Panc1 (cell line): Measurements from ENCODE around the gene DEFB119. TPM values are rescaled to one million over a fixed set of nuclear protein-coding genes. Genes with fewer than 3 reads are reported as not detected.

Experiments
- ATAC-seq: fragments of 200-7000 bp; cut with Tn5 transposase; 2 replicates; pipeline ENCODE4 v1.9.1; 2020; ENCODE audit warnings: mild to moderate bottlenecking, moderate library complexity
- BruUV-seq: library from RNA; stranded (reverse); fragments of 400-500 nt; replicated peaks from 2 replicates; lab custom pipeline; 2021; lab: Mats Ljungman, UMichigan
- CTCF ChIA-PET: fragments of 300-600 bp; sonication (Branson Sonifier 250); formaldehyde crosslinking; loops from one replicate; lab custom pipeline; 2022; ENCODE audit warnings: antibody characterized with exemption; lab: Charles Lee
- POLR2A ChIA-PET: fragments of 300-600 bp; sonication (Branson Sonifier 250); formaldehyde crosslinking; loops from one replicate; lab custom pipeline; 2022; ENCODE audit warnings: antibody characterized with exemption; lab: Charles Lee
- DNase-seq: peaks from one replicate; pipeline ENCODE4 v3.0.0-alpha.2; 2010; ENCODE audit warnings: low read depth, low spot score
- H3K27ac ChIP-seq: 2 replicates; pipeline ENCODE4 v1.5.1; 2011; ENCODE audit warnings: mild to moderate bottlenecking, low read length, inconsistent platforms
- H3K27me3 ChIP-seq: fragments of 200-500 bp; sonication (Bioruptor generic); 2 replicates; pipeline ENCODE4 v1.6.0; 2014; ENCODE audit warnings: low read length, inconsistent platforms; ENCODE audit not compliant: control insufficient read depth, insufficient read depth
- H3K36me3 ChIP-seq: fragments of 200-500 bp; sonication (Bioruptor generic); 2 replicates; pipeline ENCODE4 v1.5.1; 2014; ENCODE audit warnings: inconsistent platforms, mild to moderate bottlenecking, low read length, moderate library complexity; ENCODE audit not compliant: control insufficient read depth, insufficient read depth
- H3K4me1 ChIP-seq: 2 replicates; pipeline ENCODE4 v1.5.1; 2011; ENCODE audit warnings: inconsistent platforms, mild to moderate bottlenecking, low read length, moderate library complexity; ENCODE audit not compliant: control insufficient read depth, insufficient read depth
- H3K4me3 ChIP-seq, 2 experiments: 2 replicates each; pipeline ENCODE4 v1.5.1; 2011 to 2012; ENCODE audit warnings: low read depth in 2 of 2, low read length in 2 of 2, mild to moderate bottlenecking in 2 of 2, inconsistent platforms in 1 of 2, moderate library complexity in 1 of 2
- H3K9me3 ChIP-seq: fragments of 200-500 bp; sonication (Bioruptor generic); 2 replicates; pipeline ENCODE4 v1.5.1; 2014; ENCODE audit warnings: low read depth, mild to moderate bottlenecking, inconsistent platforms, low read length, moderate library complexity; ENCODE audit not compliant: control insufficient read depth, insufficient read depth
- POLR2AphosphoS5 ChIP-seq: IDR thresholded peaks from 2 replicates; pipeline ENCODE4 v1.6.1; 2012; ENCODE audit warnings: mild to moderate bottlenecking, low read depth, low read length, moderate library complexity
- REST ChIP-seq, 2 experiments: IDR thresholded peaks; 2 replicates each; pipeline ENCODE4 v1.6.1; 2011 to 2012; ENCODE audit warnings: low read depth in 2 of 2, control low read depth in 1 of 2, low read length in 1 of 2, mild to moderate bottlenecking in 1 of 2, moderate library complexity in 1 of 2; ENCODE audit not compliant: insufficient read depth in 1 of 2
- SIN3A ChIP-seq: IDR thresholded peaks from 2 replicates; pipeline ENCODE4 v1.6.1; 2012; ENCODE audit warnings: low read depth, mild to moderate bottlenecking, low read length, moderate library complexity, borderline replicate concordance; ENCODE audit not compliant: insufficient read depth
- TCF7L2 ChIP-seq: IDR thresholded peaks from 2 replicates; pipeline ENCODE4 v1.6.1; 2011; ENCODE audit warnings: mild to moderate bottlenecking, low read depth, low read length, inconsistent platforms
- in situ Hi-C: cut with HindIII; loops from 2 replicates; pipeline ENCODE4 v1.10.0; 2016; ENCODE audit warnings: low sequenced_read_pairs, low pct_unique_long_range_greater_than_20kb
- intact Hi-C: fragments of 100-400 bp; cut with micrococcal nuclease; formaldehyde crosslinking; loops from one replicate; pipeline ENCODE4 v1.10.0; 2022; ENCODE audit not compliant: unreplicated experiment
- total RNA-seq: library from RNA; stranded (reverse); gene quantifications from one replicate; pipeline ENCODE4 v1.2.1, GENCODE V29; 2021; ENCODE audit not compliant: unreplicated experiment
- TF ChIP-seq, protein P1 (sequence below): fragments of 450-650 bp; IDR thresholded peaks from 2 replicates; pipeline ENCODE4 v1.5.1; 2017; ENCODE audit warnings: mild to moderate bottlenecking

The DEFB119 gene
- total RNA-seq, 1 experiment from 2014 or later = not detected

GRCh38 chr20:31330893-31331292, 59.5 kb downstream of the DEFB119 start:
- BruUV-seq = no TSS peak
- H3K27me3 ChIP-seq = peaks cover 7% of the 10 kb centered on the region
- ChIA-PET POLR2A (no interaction called here), CTCF (no interaction called here)
- DNase-seq (no peak), ATAC-seq (no peak)
- no peaks in the 10 kb centered on the region for H3K36me3 ChIP-seq
- TF ChIP-seq TCF7L2 (no peak), POLR2AphosphoS5 (no peak), REST (IDR thresholded peaks at IDR 0.05; ENCODE audit: insufficient read depth in 1 of 2, low read depth in 2 of 2, low read length in 1 of 2) (no peak), SIN3A (no peak)
- TF ChIP-seq, protein P1, sequence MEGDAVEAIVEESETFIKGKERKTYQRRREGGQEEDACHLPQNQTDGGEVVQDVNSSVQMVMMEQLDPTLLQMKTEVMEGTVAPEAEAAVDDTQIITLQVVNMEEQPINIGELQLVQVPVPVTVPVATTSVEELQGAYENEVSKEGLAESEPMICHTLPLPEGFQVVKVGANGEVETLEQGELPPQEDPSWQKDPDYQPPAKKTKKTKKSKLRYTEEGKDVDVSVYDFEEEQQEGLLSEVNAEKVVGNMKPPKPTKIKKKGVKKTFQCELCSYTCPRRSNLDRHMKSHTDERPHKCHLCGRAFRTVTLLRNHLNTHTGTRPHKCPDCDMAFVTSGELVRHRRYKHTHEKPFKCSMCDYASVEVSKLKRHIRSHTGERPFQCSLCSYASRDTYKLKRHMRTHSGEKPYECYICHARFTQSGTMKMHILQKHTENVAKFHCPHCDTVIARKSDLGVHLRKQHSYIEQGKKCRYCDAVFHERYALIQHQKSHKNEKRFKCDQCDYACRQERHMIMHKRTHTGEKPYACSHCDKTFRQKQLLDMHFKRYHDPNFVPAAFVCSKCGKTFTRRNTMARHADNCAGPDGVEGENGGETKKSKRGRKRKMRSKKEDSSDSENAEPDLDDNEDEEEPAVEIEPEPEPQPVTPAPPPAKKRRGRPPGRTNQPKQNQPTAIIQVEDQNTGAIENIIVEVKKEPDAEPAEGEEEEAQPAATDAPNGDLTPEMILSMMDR = no peak
- intact Hi-C loops (no loop called here), in situ Hi-C loops (no loop called here)
- no peak overlapping the region for H3K4me3 ChIP-seq
- H3K4me1 ChIP-seq = no peaks in the 10 kb centered on the region
- no peak overlapping the region for H3K27ac ChIP-seq
- H3K9me3 ChIP-seq = no peaks in the 10 kb centered on the region

Other genes starting within 250 kb of the DEFB119 start
- not detected for gene DEFB115, start 132.9 kb downstream of the DEFB119 start, total RNA-seq
- not detected for gene DEFB116, start 82.0 kb downstream of the DEFB119 start, total RNA-seq
- not detected for gene DEFB118, start 22.0 kb downstream of the DEFB119 start, total RNA-seq
- gene DEFB121, start 15.6 kb upstream of the DEFB119 start, total RNA-seq = not detected
- not detected for gene DEFB123, start 50.0 kb upstream of the DEFB119 start, total RNA-seq
- gene DEFB124, start 84.5 kb upstream of the DEFB119 start, total RNA-seq = not detected
- gene REM1, start 84.7 kb upstream of the DEFB119 start, total RNA-seq = not detected
- 337 TPM for gene HM13, start 123.9 kb upstream of the DEFB119 start, total RNA-seq
- 152 TPM for gene ID1, start 214.7 kb upstream of the DEFB119 start, total RNA-seq
- not detected for gene COX4I2, start 247.3 kb upstream of the DEFB119 start, total RNA-seq